Activated T-cell treated with anti-CD3 and anti-CD28 coated beads for 48 hours (primary cell): ENCODE results near the gene GNG13.
"Not testable (repeated sequence)": the region's sequence is repeated elsewhere in the genome, so short reads cannot be mapped to it uniquely, and the experiment has no call there.

ENCODE experiments used
- DNase-seq: peaks from one replicate; pipeline ENCODE4 v3.0.0-alpha.2; 2020; ENCODE audit warnings: low read depth

Gene GNG13

GRCh38 chr16:761625-762513 lies 38.7 kb downstream of the GNG13 start:
- DNase-seq, result no peak

DNA sequence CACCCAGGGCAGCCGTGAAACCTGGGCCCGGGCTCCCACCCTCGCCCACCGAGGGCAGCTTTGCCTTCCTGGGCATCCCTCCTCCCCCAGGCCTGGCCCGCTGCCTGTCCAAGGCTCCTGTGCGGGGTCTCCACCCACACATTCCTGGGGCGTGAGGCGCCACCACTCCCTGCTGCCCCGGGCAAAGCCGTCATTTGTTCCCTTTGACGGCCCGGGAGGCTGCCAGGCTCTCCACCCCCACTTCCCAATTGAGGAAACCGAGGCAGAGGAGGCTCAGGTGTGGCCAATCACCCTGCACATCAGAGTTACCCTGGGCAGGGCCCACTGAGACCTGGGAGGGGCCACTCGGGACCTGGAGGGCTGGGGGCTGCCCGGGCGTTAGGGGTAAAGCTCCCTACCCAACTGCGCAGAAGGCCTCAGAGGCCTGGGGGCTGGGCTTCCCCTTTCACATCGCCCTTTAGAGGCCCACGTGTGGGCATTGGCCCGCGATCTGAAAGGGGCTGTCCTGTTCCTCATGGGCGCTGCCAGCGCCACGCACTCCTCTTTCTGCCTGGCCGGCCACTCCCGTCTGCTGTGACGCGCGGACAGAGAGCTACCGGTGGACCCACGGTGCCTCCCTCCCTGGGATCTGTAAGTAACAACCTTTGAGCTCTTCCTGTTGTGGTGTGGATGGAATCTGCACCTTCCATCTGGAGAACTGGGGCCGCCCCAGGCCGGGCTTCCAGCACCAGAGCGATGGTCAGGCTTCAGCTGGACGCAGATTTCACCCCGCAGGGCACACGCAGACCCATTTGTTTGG lies 39.8 kb downstream of the GNG13 start, which contains the start of gene MSLN:
Gene MSLN (plus strand): TSS at position 190 of the 799 bp plus-strand sequence. CDS start 1,947 bp downstream, outside the sequence.
- no peak for DNase-seq

DNA sequence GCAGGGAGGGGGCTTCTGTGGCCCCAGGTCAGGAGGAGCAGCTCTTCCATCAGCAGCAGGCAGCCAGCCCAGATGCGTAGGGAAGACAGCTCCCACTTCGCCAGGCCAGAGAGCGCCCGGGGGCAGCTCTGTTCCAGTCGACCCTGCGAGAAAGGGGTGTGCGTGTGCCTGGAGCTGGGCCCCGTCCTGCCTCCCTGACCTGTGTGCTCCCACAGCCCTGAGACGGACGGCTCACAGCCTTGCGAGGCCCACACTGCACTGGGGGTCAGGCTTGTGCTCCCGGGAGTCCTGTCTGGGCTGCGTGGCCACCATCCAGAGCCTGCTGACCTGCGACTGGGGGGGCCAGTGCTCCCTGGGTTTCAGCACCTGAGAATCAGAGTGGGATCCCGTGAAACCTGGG lies 40.5 kb downstream of the GNG13 start:
- no peak for DNase-seq

DNA sequence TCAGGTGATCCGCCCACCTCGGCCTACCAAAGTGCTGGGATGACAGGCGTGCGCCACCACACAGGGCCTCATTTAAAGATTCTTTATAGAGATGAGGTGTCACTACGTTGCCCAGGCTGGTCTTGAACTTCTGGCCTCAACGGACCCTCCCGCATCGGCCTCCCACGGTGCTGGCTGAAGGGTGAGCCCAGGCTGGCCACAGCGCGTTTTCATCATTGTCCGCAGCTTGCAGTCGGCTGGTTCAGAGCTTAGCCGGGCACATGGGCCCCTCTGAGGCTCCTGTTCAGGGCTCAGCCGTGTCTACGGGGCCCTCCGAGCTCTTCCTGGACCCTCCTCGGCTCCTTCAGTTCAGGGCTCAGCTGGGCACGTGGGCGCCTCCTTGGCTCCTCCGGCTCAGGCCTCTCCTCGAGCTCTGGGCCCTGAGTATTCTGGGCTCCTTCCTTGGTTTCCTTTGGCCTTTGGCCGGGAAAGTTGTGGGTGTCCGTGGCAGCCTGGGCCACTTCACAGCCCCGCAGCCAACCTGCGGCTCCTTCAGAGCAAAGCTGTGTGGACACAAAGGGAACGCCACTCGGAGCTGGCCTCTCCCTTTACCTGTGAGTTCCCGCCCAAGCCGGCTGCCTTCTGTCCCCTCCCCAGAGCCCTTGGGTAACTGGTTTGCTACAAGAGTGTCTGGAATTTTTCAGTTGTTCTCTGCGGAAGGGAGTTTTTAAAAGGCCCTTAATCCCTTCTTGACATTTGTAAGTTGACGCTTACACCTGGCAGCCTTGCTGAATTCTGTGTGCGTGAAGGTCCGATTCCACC lies 41.2 kb downstream of the GNG13 start:
- no peak for DNase-seq

DNA sequence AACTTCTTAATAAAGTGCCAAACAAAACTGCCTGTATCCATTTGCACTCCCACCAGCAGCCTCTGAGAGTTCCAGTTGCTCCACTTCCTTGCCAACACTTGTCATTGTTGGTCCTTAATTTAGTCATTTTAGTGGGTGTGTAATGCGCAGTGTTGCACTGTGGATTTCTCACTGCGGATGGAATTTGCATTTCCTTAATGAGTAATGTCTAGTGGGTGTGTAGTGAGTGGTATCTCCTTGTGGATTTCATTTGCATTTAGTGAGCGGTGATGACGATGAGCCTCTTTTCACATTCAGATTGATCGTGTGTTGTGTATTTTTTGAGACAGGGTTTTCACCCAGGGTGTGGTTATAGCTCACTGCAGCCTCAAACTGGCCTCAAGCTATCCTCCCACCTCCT lies 44.1 kb downstream of the GNG13 start:
- no peak for DNase-seq

DNA sequence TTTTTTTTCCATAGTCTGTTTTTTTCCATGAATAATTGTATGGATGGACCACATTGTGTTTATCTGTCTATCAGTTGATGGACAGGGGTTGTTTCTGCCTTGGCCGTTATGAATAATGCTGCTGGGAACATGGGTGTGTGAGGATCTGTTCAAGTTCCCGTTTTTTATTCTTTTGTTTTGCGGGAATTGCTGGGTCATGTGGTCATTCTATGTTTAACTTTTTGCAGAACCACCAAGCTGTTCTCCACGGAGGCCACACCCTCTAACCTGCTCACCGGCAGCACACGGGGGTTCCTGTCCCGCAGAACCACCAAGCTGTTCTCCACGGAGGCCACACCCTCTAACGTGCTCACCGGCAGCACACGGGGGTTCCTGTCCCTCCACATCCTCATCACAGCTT lies 45.9 kb downstream of the GNG13 start:
- no peak for DNase-seq

DNA sequence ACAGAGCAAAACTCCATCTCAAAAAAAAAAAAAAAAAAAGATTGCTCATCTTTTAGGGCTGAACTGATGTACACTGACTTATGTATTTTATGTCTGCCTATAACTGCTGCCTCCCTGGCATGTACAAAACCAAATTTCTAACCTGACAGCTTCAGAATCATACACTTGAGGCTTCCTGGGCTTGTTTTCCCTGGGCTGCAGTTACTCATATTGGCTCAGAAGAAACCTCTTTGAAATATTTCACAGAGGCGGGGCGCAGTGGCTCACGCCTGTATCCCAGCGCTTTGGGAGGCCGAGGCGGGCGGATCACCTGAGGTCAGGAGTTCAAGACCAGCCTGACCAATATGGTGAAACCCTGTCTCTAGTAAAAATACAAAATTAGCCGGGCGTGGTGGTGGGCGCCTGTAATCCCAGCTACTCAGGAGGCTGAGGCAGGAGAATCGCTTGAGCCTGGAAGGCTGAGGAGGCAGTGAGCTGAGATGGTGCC lies 46.4 kb downstream of the GNG13 start:
- DNase-seq, result not testable (repeated sequence)

- DNase-seq, result no peak
Observed at GRCh38 chr16:752007-752312, 48.6 kb downstream of the GNG13 start.

DNA sequence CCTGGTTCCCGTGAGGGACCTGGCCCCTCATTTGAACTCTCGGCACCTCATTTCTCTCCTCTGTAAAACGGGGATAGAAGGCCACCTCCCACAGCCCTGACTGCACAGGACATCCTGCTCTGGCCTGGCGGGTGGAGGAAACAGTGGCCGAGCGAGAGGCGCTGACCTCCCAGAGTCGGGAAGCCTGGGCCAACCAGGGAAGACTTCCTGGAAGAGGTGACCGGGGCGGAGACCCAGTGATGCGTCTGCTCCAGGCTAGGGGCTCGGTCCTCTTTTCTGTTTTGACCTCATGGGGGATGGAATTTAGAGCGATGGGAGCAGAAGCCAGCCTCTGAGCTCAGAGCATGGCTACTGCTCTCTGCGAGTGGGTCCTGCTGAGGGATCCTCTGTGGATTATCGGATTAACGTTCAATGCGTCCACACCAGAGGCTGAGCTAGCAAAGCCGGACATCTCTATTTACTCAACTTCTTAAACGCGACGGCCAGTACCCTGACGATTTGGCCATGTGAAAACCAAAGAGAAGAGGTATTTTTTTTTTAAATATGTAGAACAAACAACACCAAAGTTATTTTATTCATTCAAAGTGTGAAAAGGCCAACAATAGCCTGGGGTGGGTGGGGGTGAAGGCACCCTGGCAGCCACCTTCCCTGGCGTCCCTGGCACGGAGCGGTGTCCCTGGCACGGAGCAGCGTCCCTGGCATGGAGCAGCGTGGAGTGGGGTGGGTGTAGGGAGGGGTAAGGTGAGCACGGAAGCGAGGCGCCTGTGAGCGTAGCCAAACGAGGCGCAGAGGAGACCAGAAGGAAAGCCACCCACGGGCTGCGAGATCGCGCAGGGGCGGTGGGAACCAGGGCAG lies 49.2 kb downstream of the GNG13 start:
- no peak for DNase-seq

- no peak for DNase-seq
Observed at GRCh38 chr16:750485-750884, 50.0 kb downstream of the GNG13 start.

GRCh38 chr16:749010-749409 lies 51.5 kb downstream of the GNG13 start:
- DNase-seq, result no peak
